Activated naive CD4-positive, alpha-beta T cell treated with anti-CD3 and anti-CD28 coated beads, Interleukin-2, amount 10 ng/mL, durations not matched to agents 5 hours and 36 hours (primary cell): Measurements from ENCODE around the gene APBA3. TPM values are rescaled to one million over a fixed set of nuclear protein-coding genes. Genes with fewer than 3 reads are reported as not detected.

Experiments
- total RNA-seq, 2 experiments: library from RNA; stranded (reverse); gene quantifications; one replicate each; pipeline ENCODE4 v1.2.3, GENCODE V29; 2021

APBA3 gene
- total RNA-seq, result 10 to 100 TPM; 53.7 to 54.5 TPM

GRCh38 chr19:3761382-3762129 lies at the start of gene APBA3:
Gene APBA3, minus strand, starts transcription at chr19:3761692. Its CDS starts 1,428 bp downstream, at chr19:3760264.

GRCh38 chr19:3785938-3786824 lies 24.7 kb upstream of the APBA3 start, which contains the start of gene MATK:
Gene MATK, minus strand, starts transcription at chr19:3786381. Its CDS starts 1,246 bp downstream, at chr19:3785135.

GRCh38 chr19:3771906-3772455 lies 10.5 kb upstream of the APBA3 start, which contains the start of gene RAX2:
Gene RAX2, minus strand, starts transcription at chr19:3772228. Its CDS starts 486 bp downstream, at chr19:3771742.

GRCh38 chr19:3762501-3763459 lies 1.3 kb upstream of the APBA3 start, which contains the start of gene MRPL54:
Gene MRPL54, plus strand, starts transcription at chr19:3762682. Its CDS starts 19 bp downstream, at chr19:3762701.

GRCh38 chr19:3708207-3708931 lies 53.1 kb downstream of the APBA3 start, which contains the start of gene TJP3:
Gene TJP3, plus strand, starts transcription at chr19:3708384. Its CDS starts 20,049 bp downstream, at chr19:3728433.

Other genes with a start within 250 kb of the APBA3 start
- 1 to 10 TPM; 5.7 to 6.1 TPM for gene TEKTIP1, start 222.5 kb downstream of the APBA3 start, total RNA-seq
- 10 to 100 TPM; 80.6 to 82.9 TPM for gene MFSD12, start 204.1 kb downstream of the APBA3 start, total RNA-seq
- gene HMG20B, start 188.7 kb downstream of the APBA3 start, total RNA-seq, result 10 to 100 TPM; 50.4 to 54.3 TPM
- 1 to 10 TPM; 2.9 to 3.0 TPM for gene GIPC3, start 176.2 kb downstream of the APBA3 start, total RNA-seq
- gene TBXA2R, start 154.8 kb downstream of the APBA3 start, total RNA-seq, result 1 to 10 TPM; 3.8 TPM
- gene CACTIN, start 134.9 kb downstream of the APBA3 start, total RNA-seq, result 10 to 100 TPM; 29.1 to 30.9 TPM
- 10 to 100 TPM; 19.9 to 22.1 TPM for gene PIP5K1C, start 61.2 kb downstream of the APBA3 start, total RNA-seq
- gene TJP3, start 53.3 kb downstream of the APBA3 start, total RNA-seq, result 1 to 10 TPM; 4.1 to 6.0 TPM
- 10 to 100 TPM; 83.6 to 84.8 TPM for gene MRPL54, start 990 bp upstream of the APBA3 start, total RNA-seq
- not detected for gene RAX2, start 10.5 kb upstream of the APBA3 start, total RNA-seq
- gene MATK, start 24.7 kb upstream of the APBA3 start, total RNA-seq, result 10 to 100 TPM; 35.8 to 38.8 TPM
- gene ZFR2, start 107.3 kb upstream of the APBA3 start, total RNA-seq, result under 1 TPM; 0.14 to 0.40 TPM
- gene ATCAY, start 119.0 kb upstream of the APBA3 start, total RNA-seq, result not detected
- gene NMRK2, start 171.4 kb upstream of the APBA3 start, total RNA-seq, result not detected
- 10 to 100 TPM; 37.1 to 37.9 TPM for gene DAPK3, start 209.4 kb upstream of the APBA3 start, total RNA-seq
- gene EEF2, start 223.8 kb upstream of the APBA3 start, total RNA-seq, result 1,000 to 10,000 TPM; 2,716 to 2,731 TPM
- gene PIAS4, start 246.0 kb upstream of the APBA3 start, total RNA-seq, result 10 to 100 TPM; 28.1 to 28.5 TPM